Measurements from ENCODE around the gene HSFX1.

The HSFX1 gene

DNA sequence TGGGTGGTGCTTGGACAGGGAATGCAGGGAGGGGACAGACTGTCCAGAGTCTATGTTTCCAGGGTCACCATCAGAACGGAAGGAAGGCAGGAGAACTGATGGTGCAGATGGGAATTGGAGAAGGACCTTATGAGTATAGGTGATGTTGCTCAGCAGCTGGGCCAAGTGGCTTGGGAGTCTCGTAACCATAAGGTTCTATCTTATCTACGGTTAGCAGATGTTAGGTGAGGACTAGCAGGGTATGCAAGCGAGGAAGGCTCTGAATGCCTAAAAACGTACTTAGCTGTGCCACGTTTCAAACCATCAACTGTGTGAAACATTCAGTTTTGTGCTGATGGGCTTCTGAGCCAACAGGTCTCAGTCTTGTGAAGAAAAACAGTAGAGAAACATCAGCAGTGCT is 30.2 kb downstream of the HSFX1 start:
- TF ChIP-seq CTCF (conservative IDR thresholded peaks at IDR 0.05; ENCODE audit: low read depth), result no peak
- no peak for DNase-seq (ENCODE audit: low spot score)
- POLR2A ChIA-PET (ENCODE audit: low non-redundant PET), result no interaction called here
- H3K27ac ChIP-seq, result no peak overlapping the region
- CTCF ChIA-PET, result interaction anchor here (0.6 kb wide), 1 partner anchor 1393 kb away, joined by 3 read pairs; no protein-coding TSS in a partner anchor

GRCh38 chrX:149807747-149808458 is 34.0 kb downstream of the HSFX1 start:
- ChIA-PET CTCF (no interaction called here), POLR2A (ENCODE audit: low non-redundant PET) (no interaction called here)
- no peak overlapping the region for H3K27ac ChIP-seq
- no peak for DNase-seq (ENCODE audit: low spot score)
- no peak for TF ChIP-seq CTCF (conservative IDR thresholded peaks at IDR 0.05; ENCODE audit: low read depth)

GRCh38 chrX:149818652-149819051 is 44.8 kb downstream of the HSFX1 start:
- H3K27ac ChIP-seq, result no peak overlapping the region
- ChIA-PET POLR2A (ENCODE audit: low non-redundant PET) (no interaction called here), CTCF (no interaction called here)
- DNase-seq (ENCODE audit: low spot score), result no peak
- no peak for TF ChIP-seq CTCF (conservative IDR thresholded peaks at IDR 0.05; ENCODE audit: low read depth)

DNA sequence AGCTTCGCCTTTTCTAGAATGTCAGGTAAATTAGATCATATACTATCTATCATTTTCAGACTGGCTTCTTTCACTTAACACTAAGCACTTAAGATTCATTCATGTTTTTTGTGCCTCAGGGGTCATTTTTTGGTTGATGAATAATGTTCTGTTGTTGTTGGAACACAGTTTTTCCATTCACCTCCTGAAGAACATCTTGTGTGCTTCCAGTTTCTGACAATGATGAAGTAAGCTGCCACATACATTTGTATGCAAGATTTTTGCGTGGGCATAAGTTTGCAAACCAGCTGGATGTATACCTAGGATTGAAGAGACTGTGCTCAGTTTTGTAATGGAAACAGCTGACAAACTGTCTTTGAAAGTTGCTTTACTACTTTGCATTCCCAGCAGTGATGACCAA is 45.5 kb downstream of the HSFX1 start:
- POLR2A ChIA-PET (ENCODE audit: low non-redundant PET), result no interaction called here
- H3K27ac ChIP-seq, result no peak overlapping the region
- TF ChIP-seq CTCF (conservative IDR thresholded peaks at IDR 0.05; ENCODE audit: low read depth), result no peak
- DNase-seq (ENCODE audit: low spot score), result no peak
- CTCF ChIA-PET, result no interaction called here

- ChIA-PET CTCF (no interaction called here), POLR2A (ENCODE audit: low non-redundant PET) (no interaction called here)
- TF ChIP-seq CTCF (conservative IDR thresholded peaks at IDR 0.05; ENCODE audit: low read depth), result no peak
- no peak overlapping the region for H3K27ac ChIP-seq
- no peak for DNase-seq (ENCODE audit: low spot score)
Observed at GRCh38 chrX:149825424-149825823, 51.6 kb downstream of the HSFX1 start.
